Muscle layer of colon (tissue), 2 donors: Measurements from ENCODE around the gene LIPG.

Experiments used
- H3K27ac ChIP-seq: one replicate; pipeline ENCODE4 v1.7.0; 2013; ENCODE audit warnings: low read depth, mild to moderate bottlenecking, low read length, moderate library complexity
- H3K27me3 ChIP-seq, 2 donors: one replicate each; pipeline ENCODE4 v1.7.0; 2013; ENCODE audit warnings: low read length in 2 of 2, mild to moderate bottlenecking in 2 of 2; ENCODE audit not compliant: insufficient read depth in 2 of 2, control insufficient read depth in 1 of 2
- H3K36me3 ChIP-seq: one replicate; pipeline ENCODE4 v1.7.0; 2013; ENCODE audit warnings: mild to moderate bottlenecking, low read length; ENCODE audit not compliant: insufficient read depth
- H3K4me1 ChIP-seq: one replicate; pipeline ENCODE4 v1.7.0; 2013; ENCODE audit warnings: mild to moderate bottlenecking, low read length; ENCODE audit not compliant: insufficient read depth
- H3K4me3 ChIP-seq, 2 donors: one replicate each; pipeline ENCODE4 v1.7.0; 2013; ENCODE audit warnings: low read length in 2 of 2, low read depth in 1 of 2, mild to moderate bottlenecking in 1 of 2, moderate library complexity in 1 of 2
- H3K9ac ChIP-seq: one replicate; pipeline ENCODE4 v1.7.0; 2013; ENCODE audit warnings: low read length
- H3K9me3 ChIP-seq: one replicate; pipeline ENCODE4 v1.7.0; 2013; ENCODE audit warnings: mild to moderate bottlenecking, low read length
- donor health status: abdominal sarcoma.
- donor health status: Adenocarcinoma of cecum.

Gene LIPG

DNA sequence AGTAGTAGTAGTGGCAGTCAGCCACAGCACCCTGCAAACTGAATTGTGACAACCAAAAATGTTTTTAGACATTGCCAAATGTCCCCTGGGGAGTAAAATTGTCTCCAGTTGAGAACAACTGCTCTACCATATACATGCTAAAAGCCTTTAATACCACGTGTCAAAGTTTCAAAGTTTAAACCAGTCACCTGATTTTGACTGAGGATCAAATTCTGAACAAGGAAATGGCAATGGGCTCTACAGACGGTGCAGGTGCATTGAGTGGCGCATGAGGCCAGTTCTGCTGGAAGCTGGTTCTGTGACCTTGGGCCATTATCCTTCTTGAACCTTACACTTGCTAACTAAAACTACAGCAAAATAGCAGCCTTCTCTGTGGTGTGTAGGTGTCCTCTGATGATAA lies 85.0 kb downstream of the LIPG start:
- Histone ChIP-seq H3K4me3 (no peak overlapping the region), H3K27ac (no peak overlapping the region), H3K27me3 (no peaks in the 10 kb centered on the region)

DNA sequence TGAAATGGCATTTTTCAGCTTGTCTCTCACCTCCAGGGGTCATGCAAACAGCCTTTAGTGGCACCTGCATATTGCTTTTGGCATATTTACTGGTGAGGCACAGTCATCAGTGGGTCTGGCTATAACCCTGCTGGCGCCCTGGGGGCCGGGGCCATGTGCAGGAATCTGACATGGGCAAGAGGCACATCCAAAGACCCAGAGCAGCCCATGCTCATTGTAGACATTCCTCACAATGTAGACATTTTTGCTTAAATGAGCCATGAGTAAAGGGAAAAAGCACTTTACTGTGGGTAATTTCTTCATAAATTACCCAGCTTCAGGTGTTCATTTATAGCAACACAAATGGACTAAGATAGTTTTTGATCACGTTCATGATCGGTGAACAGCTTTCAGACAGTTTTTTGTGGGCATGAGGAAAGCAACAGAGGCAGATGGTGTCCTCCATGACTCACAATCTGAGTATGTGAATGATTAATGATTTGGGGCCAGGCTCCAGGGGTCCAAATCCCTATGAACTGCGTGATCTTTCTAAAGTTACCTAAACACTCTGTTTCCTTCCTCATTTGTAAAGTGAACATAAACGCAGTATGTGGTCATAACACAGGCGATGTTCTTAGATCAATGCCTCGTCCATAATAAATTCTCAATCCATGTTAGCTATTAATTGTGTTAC lies 85.8 kb downstream of the LIPG start:
- peaks cover 24% of the 10 kb centered on the region for H3K4me1 ChIP-seq
- no peak overlapping the region for H3K4me3 ChIP-seq
- H3K36me3 ChIP-seq, result no peaks in the 10 kb centered on the region
- no peaks in the 10 kb centered on the region for H3K27me3 ChIP-seq
- H3K27ac ChIP-seq, result no peak overlapping the region
- no peaks in the 10 kb centered on the region for H3K9me3 ChIP-seq
- H3K9ac ChIP-seq, result no peak overlapping the region

More for the DNA sequence above, 85.0 kb downstream of the LIPG start:
- no peak overlapping the region for H3K9ac ChIP-seq
- H3K36me3 ChIP-seq, result no peaks in the 10 kb centered on the region
- no peaks in the 10 kb centered on the region for H3K9me3 ChIP-seq
- peaks cover 24% of the 10 kb centered on the region for H3K4me1 ChIP-seq

DNA sequence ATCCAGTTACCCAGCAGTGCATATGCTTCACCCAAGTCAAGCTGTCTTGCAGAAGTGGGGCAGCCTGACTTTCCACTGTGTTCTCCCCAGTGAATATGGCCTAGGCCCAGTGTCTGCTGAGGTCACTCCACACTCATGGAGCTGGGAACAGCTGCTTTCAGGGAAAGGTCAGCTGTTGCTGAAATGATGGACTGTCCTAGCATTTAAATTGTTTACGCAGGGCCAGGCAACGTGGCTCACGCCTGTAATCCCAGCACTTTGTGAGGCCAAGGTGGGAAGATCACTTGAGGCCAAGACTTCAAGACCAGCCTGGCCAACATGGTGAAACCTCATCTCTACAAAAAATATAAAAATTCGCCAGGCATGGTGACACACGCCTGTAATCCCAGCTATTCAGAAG lies 86.5 kb downstream of the LIPG start:
- Histone ChIP-seq H3K27ac (peak overlapping the region; percentile 32), H3K27me3 (no peaks in the 10 kb centered on the region), H3K9me3 (no peaks in the 10 kb centered on the region), H3K4me3 (no peak overlapping the region), H3K4me1 (peaks cover 24% of the 10 kb centered on the region), H3K9ac (no peak overlapping the region), H3K36me3 (no peaks in the 10 kb centered on the region)
